Measurements from ENCODE around the gene FRS3.

The FRS3 gene

GRCh38 chr6:41734666-41735426 is 44.9 kb downstream of the FRS3 start:
- Mint-ChIP-seq H3K27ac (no peak overlapping the region), H3K36me3 (ENCODE audit: low read depth) (no peaks in the 10 kb centered on the region), H3K9me3 (no peaks in the 10 kb centered on the region), H3K27me3 (no peaks in the 10 kb centered on the region), H3K4me1 (peaks cover 38% of the 10 kb centered on the region), H3K4me3 (peak overlapping the region; percentile 63)
- peak; percentile 29 for ATAC-seq
- peak; percentile 71 for DNase-seq

- DNase-seq = peak; percentile 69
- peak overlapping the region; percentile 67 for H3K27ac Mint-ChIP-seq
- H3K4me1 Mint-ChIP-seq = peaks cover 47% of the 10 kb centered on the region
- H3K9me3 Mint-ChIP-seq = no peaks in the 10 kb centered on the region
- H3K36me3 Mint-ChIP-seq (ENCODE audit: low read depth) = no peaks in the 10 kb centered on the region
- H3K4me3 Mint-ChIP-seq = peak overlapping the region; percentile 54
- ATAC-seq = peak; percentile 47
- no peaks in the 10 kb centered on the region for H3K27me3 Mint-ChIP-seq
These were observed 45.7 kb downstream of the FRS3 start for GRCh38 chr6:41733707-41734665.

GRCh38 chr6:41733360-41733706 is 46.4 kb downstream of the FRS3 start:
- no peaks in the 10 kb centered on the region for H3K27me3 Mint-ChIP-seq
- no peak for ATAC-seq
- H3K4me1 Mint-ChIP-seq = peaks cover 51% of the 10 kb centered on the region
- H3K27ac Mint-ChIP-seq = no peak overlapping the region
- H3K4me3 Mint-ChIP-seq = peak overlapping the region; percentile 54
- no peak for DNase-seq
- no peaks in the 10 kb centered on the region for H3K36me3 Mint-ChIP-seq (ENCODE audit: low read depth)
- no peaks in the 10 kb centered on the region for H3K9me3 Mint-ChIP-seq

- Mint-ChIP-seq H3K36me3 (ENCODE audit: low read depth) (no peaks in the 10 kb centered on the region), H3K4me1 (peaks cover 51% of the 10 kb centered on the region), H3K27me3 (no peaks in the 10 kb centered on the region), H3K4me3 (peak overlapping the region; percentile 54), H3K27ac (peak overlapping the region; percentile 15), H3K9me3 (no peaks in the 10 kb centered on the region)
- ATAC-seq (peak; percentile 44), DNase-seq (peak; percentile 65)
These were observed 46.9 kb downstream of the FRS3 start for GRCh38 chr6:41732591-41733359.

GRCh38 chr6:41732149-41732548 is 47.6 kb downstream of the FRS3 start:
- H3K4me1 Mint-ChIP-seq = peaks cover 53% of the 10 kb centered on the region
- ATAC-seq = no peak
- H3K4me3 Mint-ChIP-seq = peak overlapping the region; percentile 54
- H3K9me3 Mint-ChIP-seq = no peaks in the 10 kb centered on the region
- DNase-seq = no peak
- H3K27ac Mint-ChIP-seq = peak overlapping the region; percentile 15
- no peaks in the 10 kb centered on the region for H3K27me3 Mint-ChIP-seq
- no peaks in the 10 kb centered on the region for H3K36me3 Mint-ChIP-seq (ENCODE audit: low read depth)

GRCh38 chr6:41731561-41732086 is 48.1 kb downstream of the FRS3 start:
- no peak for ATAC-seq
- peaks cover 58% of the 10 kb centered on the region for H3K4me1 Mint-ChIP-seq
- no peaks in the 10 kb centered on the region for H3K27me3 Mint-ChIP-seq
- DNase-seq = no peak
- H3K27ac Mint-ChIP-seq = no peak overlapping the region
- H3K36me3 Mint-ChIP-seq (ENCODE audit: low read depth) = no peaks in the 10 kb centered on the region
- no peaks in the 10 kb centered on the region for H3K9me3 Mint-ChIP-seq
- peak overlapping the region; percentile 20 for H3K4me3 Mint-ChIP-seq

GRCh38 chr6:41730531-41731436 is 48.9 kb downstream of the FRS3 start:
- ATAC-seq (no peak), DNase-seq (no peak)
- Mint-ChIP-seq H3K9me3 (no peaks in the 10 kb centered on the region), H3K27ac (no peak overlapping the region), H3K4me1 (peaks cover 58% of the 10 kb centered on the region), H3K27me3 (no peaks in the 10 kb centered on the region), H3K36me3 (ENCODE audit: low read depth) (no peaks in the 10 kb centered on the region), H3K4me3 (peak overlapping the region; percentile 60)

GRCh38 chr6:41729624-41730023 is 50.1 kb downstream of the FRS3 start:
- Mint-ChIP-seq H3K4me1 (peaks cover 58% of the 10 kb centered on the region), H3K27me3 (no peaks in the 10 kb centered on the region), H3K27ac (no peak overlapping the region), H3K4me3 (no peak overlapping the region), H3K9me3 (no peaks in the 10 kb centered on the region), H3K36me3 (ENCODE audit: low read depth) (no peaks in the 10 kb centered on the region)
- DNase-seq = no peak
- no peak for ATAC-seq

- peaks cover 60% of the 10 kb centered on the region for H3K4me1 Mint-ChIP-seq
These were observed 50.7 kb downstream of the FRS3 start for GRCh38 chr6:41728954-41729353.

GRCh38 chr6:41728073-41728936 is 51.4 kb downstream of the FRS3 start:
- ATAC-seq (no peak), DNase-seq (no peak)
- Mint-ChIP-seq H3K4me3 (no peak overlapping the region), H3K4me1 (peaks cover 59% of the 10 kb centered on the region), H3K9me3 (no peaks in the 10 kb centered on the region), H3K36me3 (ENCODE audit: low read depth) (no peaks in the 10 kb centered on the region), H3K27me3 (no peaks in the 10 kb centered on the region), H3K27ac (no peak overlapping the region)

More at GRCh38 chr6:41728954-41729353, 50.7 kb downstream of the FRS3 start:
- Mint-ChIP-seq H3K4me3 (no peak overlapping the region), H3K27ac (no peak overlapping the region), H3K9me3 (no peaks in the 10 kb centered on the region), H3K27me3 (no peaks in the 10 kb centered on the region), H3K36me3 (ENCODE audit: low read depth) (no peaks in the 10 kb centered on the region)
- no peak for DNase-seq
- ATAC-seq = no peak

- H3K27ac Mint-ChIP-seq = no peak overlapping the region
- no peaks in the 10 kb centered on the region for H3K27me3 Mint-ChIP-seq
- no peak overlapping the region for H3K4me3 Mint-ChIP-seq
- no peaks in the 10 kb centered on the region for H3K9me3 Mint-ChIP-seq
- DNase-seq (no peak), ATAC-seq (no peak)
- peaks cover 55% of the 10 kb centered on the region for H3K4me1 Mint-ChIP-seq
- H3K36me3 Mint-ChIP-seq (ENCODE audit: low read depth) = no peaks in the 10 kb centered on the region
These were observed 52.0 kb downstream of the FRS3 start for GRCh38 chr6:41727705-41728072.

GRCh38 chr6:41726876-41727275 is 52.8 kb downstream of the FRS3 start:
- no peaks in the 10 kb centered on the region for H3K36me3 Mint-ChIP-seq (ENCODE audit: low read depth)
- ATAC-seq (no peak), DNase-seq (no peak)
- H3K27ac Mint-ChIP-seq = no peak overlapping the region
- peaks cover 48% of the 10 kb centered on the region for H3K4me1 Mint-ChIP-seq
- H3K9me3 Mint-ChIP-seq = no peaks in the 10 kb centered on the region
- no peaks in the 10 kb centered on the region for H3K27me3 Mint-ChIP-seq
- no peak overlapping the region for H3K4me3 Mint-ChIP-seq
